ENCODE measurements around the gene KCNK18. TPM values are rescaled to one million over a fixed set of nuclear protein-coding genes. Genes with fewer than 3 reads are reported as not detected.

Gene KCNK18
- total RNA-seq, 1 donor from 2014 or later, result not detected

GRCh38 chr10:117165538-117166417 is 31.5 kb upstream of the KCNK18 start:
- H3K27me3 Mint-ChIP-seq (ENCODE audit: insufficient read depth), result peaks cover 80% of the 10 kb centered on the region
- peaks cover 5% of the 10 kb centered on the region for H3K36me3 Mint-ChIP-seq (ENCODE audit: low read depth)
- intact Hi-C loops (cut with micrococcal nuclease), result loop anchor here (1.0 to 10.0 kb wide), 3 partner anchors 32 to 1079 kb away; no protein-coding TSS in a partner anchor
- peak overlapping the region; percentile 31 for H3K27ac Mint-ChIP-seq
- H3K9me3 Mint-ChIP-seq, result no peaks in the 10 kb centered on the region
- no peak overlapping the region for H3K4me3 Mint-ChIP-seq
- peaks cover 14% of the 10 kb centered on the region for H3K4me1 Mint-ChIP-seq (ENCODE audit: low read depth)
- no peak for DNase-seq (ENCODE audit: low spot score)

- peaks cover 5% of the 10 kb centered on the region for H3K36me3 Mint-ChIP-seq (ENCODE audit: low read depth)
- peak overlapping the region; percentile 34 for H3K27ac Mint-ChIP-seq
- no peak overlapping the region for H3K4me3 Mint-ChIP-seq
- peaks cover 72% of the 10 kb centered on the region for H3K27me3 Mint-ChIP-seq (ENCODE audit: insufficient read depth)
- no peak for DNase-seq (ENCODE audit: low spot score)
- intact Hi-C loops (cut with micrococcal nuclease), result loop anchor here (10.0 kb wide), 1 partner anchor 1078 kb away; no protein-coding TSS in a partner anchor
- peaks cover 14% of the 10 kb centered on the region for H3K4me1 Mint-ChIP-seq (ENCODE audit: low read depth)
- no peaks in the 10 kb centered on the region for H3K9me3 Mint-ChIP-seq
Measured at GRCh38 chr10:117166418-117167345, 30.6 kb upstream of the KCNK18 start.

DNA sequence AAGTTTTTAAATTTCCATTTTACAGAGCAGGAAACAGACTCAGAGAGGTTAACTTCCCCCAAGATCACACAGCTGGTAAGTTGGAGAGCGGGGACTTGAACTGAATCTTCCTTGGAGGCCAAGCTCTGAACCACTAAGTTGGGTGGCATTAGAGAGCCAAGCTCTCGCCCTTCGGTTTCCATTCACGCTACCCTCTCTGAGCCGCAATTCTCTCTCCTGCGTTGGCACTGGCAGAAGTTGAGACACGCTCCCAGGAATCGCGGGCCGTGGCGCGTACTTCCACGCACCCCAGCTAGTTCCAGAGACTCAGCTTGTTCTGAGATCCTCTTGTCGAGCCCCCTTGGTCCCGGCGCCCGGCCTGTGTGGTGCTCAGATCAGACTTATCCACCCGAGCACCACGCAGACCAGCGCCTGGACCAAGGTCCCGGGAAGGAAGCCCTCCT is 29.9 kb upstream of the KCNK18 start:
- Mint-ChIP-seq H3K27me3 (ENCODE audit: insufficient read depth) (peaks cover 74% of the 10 kb centered on the region), H3K4me3 (no peak overlapping the region), H3K36me3 (ENCODE audit: low read depth) (peaks cover 4% of the 10 kb centered on the region)

GRCh38 chr10:117167789-117168674 is 29.3 kb upstream of the KCNK18 start:
- no peak overlapping the region for H3K4me3 Mint-ChIP-seq
- H3K36me3 Mint-ChIP-seq (ENCODE audit: low read depth), result peaks cover 4% of the 10 kb centered on the region
- intact Hi-C loops (cut with micrococcal nuclease), result loop anchor here (10.0 kb wide), 1 partner anchor 1077 kb away; no protein-coding TSS in a partner anchor
- H3K9me3 Mint-ChIP-seq, result no peaks in the 10 kb centered on the region
- peak; percentile 39 for DNase-seq (ENCODE audit: low spot score)
- peaks cover 7% of the 10 kb centered on the region for H3K4me1 Mint-ChIP-seq (ENCODE audit: low read depth)
- peaks cover 73% of the 10 kb centered on the region for H3K27me3 Mint-ChIP-seq (ENCODE audit: insufficient read depth)
- no peak overlapping the region for H3K27ac Mint-ChIP-seq

More for the DNA sequence above, 29.9 kb upstream of the KCNK18 start:
- no peaks in the 10 kb centered on the region for H3K9me3 Mint-ChIP-seq
- DNase-seq (ENCODE audit: low spot score), result no peak
- no peak overlapping the region for H3K27ac Mint-ChIP-seq
- intact Hi-C loops (cut with micrococcal nuclease), result loop anchor here (10.0 kb wide), 1 partner anchor 1077 kb away; no protein-coding TSS in a partner anchor
- H3K4me1 Mint-ChIP-seq (ENCODE audit: low read depth), result peaks cover 10% of the 10 kb centered on the region

DNA sequence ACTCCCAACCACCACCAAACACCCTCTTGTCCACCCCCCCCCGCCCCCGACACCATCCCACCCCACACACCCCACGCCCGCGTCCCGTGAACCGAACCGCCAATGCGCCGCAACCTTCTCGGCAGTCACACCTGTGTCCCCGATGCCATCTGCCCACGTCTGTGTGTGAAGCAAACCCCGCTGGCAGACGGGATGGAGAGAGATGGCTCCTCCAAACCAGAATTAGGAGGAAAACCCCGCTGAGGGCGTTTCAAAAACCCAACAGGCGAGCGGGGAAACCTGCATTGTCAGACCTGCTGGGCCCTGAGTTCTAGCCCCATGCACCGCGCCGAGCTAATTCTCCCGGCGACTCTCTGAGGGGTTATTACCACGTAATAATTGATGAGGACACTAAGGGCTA is 28.6 kb upstream of the KCNK18 start:
- Mint-ChIP-seq H3K4me1 (ENCODE audit: low read depth) (peaks cover 7% of the 10 kb centered on the region), H3K27me3 (ENCODE audit: insufficient read depth) (peaks cover 76% of the 10 kb centered on the region), H3K36me3 (ENCODE audit: low read depth) (peaks cover 4% of the 10 kb centered on the region), H3K27ac (no peak overlapping the region), H3K4me3 (no peak overlapping the region), H3K9me3 (no peaks in the 10 kb centered on the region)
- intact Hi-C loops (cut with micrococcal nuclease), result loop anchor here (10.0 kb wide), 1 partner anchor 1076 kb away; no protein-coding TSS in a partner anchor
- no peak for DNase-seq (ENCODE audit: low spot score)

DNA sequence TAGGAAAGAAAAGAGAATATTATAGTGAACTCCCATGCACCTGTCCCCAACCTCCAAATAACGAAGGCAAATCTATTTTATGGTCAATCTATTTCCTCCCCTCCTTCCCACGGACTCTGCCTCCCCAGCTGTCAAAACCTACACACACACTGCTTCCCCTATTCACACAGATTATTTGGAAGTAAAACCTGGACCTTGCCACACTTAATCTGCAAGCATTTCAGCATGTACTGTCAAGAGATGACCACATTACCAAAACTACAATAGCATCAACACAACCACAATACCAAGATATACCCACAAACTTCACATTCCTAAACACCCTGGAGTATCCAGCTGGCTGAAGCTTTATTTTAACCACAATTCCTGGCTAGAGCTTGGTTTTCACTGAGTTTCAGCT is 27.8 kb upstream of the KCNK18 start:
- Mint-ChIP-seq H3K27ac (peak overlapping the region; percentile 1), H3K27me3 (ENCODE audit: insufficient read depth) (peaks cover 70% of the 10 kb centered on the region), H3K4me3 (no peak overlapping the region), H3K9me3 (no peaks in the 10 kb centered on the region), H3K4me1 (ENCODE audit: low read depth) (peaks cover 10% of the 10 kb centered on the region), H3K36me3 (ENCODE audit: low read depth) (peaks cover 4% of the 10 kb centered on the region)
- DNase-seq (ENCODE audit: low spot score), result no peak
- intact Hi-C loops (cut with micrococcal nuclease), result loop anchor here (10.0 kb wide), 1 partner anchor 1075 kb away; no protein-coding TSS in a partner anchor

GRCh38 chr10:117170244-117170643 is 27.0 kb upstream of the KCNK18 start:
- intact Hi-C loops (cut with micrococcal nuclease), result no loop called here
- no peak for DNase-seq (ENCODE audit: low spot score)
- peaks cover 2% of the 10 kb centered on the region for H3K36me3 Mint-ChIP-seq (ENCODE audit: low read depth)
- peaks cover 17% of the 10 kb centered on the region for H3K4me1 Mint-ChIP-seq (ENCODE audit: low read depth)
- H3K27ac Mint-ChIP-seq, result no peak overlapping the region
- no peak overlapping the region for H3K4me3 Mint-ChIP-seq
- peaks cover 67% of the 10 kb centered on the region for H3K27me3 Mint-ChIP-seq (ENCODE audit: insufficient read depth)
- no peaks in the 10 kb centered on the region for H3K9me3 Mint-ChIP-seq

DNA sequence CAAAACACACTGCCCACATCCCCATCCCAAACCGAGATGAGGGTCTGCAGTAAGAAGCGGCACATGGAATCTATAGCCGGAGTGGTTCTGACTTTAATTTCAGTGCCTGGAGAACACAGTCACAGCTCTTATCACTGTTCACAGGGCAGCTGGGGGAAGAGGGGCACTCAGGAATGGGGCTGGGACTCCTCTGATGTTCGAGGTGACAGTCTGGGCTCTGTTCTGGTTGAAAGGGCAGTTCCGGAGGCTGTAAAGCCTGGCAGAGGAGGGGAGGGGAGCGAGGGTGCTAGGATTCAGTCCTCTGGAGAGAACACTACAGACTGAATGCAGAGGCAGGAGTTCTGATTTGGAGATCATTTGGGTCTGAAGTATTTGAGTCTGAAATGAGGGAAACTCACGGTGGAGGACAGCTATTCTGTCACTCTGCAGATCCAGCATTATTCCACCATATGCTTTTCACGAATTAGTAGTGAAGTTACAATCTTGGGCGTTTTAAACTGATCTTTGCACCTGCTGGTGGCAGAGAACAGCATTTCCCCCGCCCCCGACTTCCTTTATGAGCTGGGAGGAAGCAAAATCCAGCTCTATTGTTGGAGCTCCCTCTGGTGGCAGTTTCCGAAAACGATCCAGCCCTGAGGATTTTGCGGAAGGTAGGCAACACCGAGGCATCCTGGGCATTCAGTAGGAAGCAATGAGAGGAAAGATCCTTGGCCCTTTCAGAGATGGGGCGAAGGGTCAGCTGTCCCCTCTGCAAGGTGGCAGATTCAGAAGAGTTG is 22.7 kb upstream of the KCNK18 start:
- Mint-ChIP-seq H3K4me1 (ENCODE audit: low read depth) (peaks cover 20% of the 10 kb centered on the region), H3K9me3 (no peaks in the 10 kb centered on the region), H3K27ac (peak overlapping the region; percentile 55), H3K27me3 (ENCODE audit: insufficient read depth) (peaks cover 35% of the 10 kb centered on the region), H3K4me3 (peak overlapping the region; percentile 83), H3K36me3 (ENCODE audit: low read depth) (no peaks in the 10 kb centered on the region)
- intact Hi-C loops (cut with micrococcal nuclease), result loop anchor here (1.0 to 2.0 kb wide), 2 partner anchors 377 to 386 kb away; no protein-coding TSS in a partner anchor
- peak; percentile 63 for DNase-seq (ENCODE audit: low spot score)

- peaks cover 19% of the 10 kb centered on the region for H3K4me1 Mint-ChIP-seq (ENCODE audit: low read depth)
- no peaks in the 10 kb centered on the region for H3K36me3 Mint-ChIP-seq (ENCODE audit: low read depth)
- intact Hi-C loops (cut with micrococcal nuclease), result loop anchor here (1.0 to 2.0 kb wide), 2 partner anchors 378 to 387 kb away; no protein-coding TSS in a partner anchor
- DNase-seq (ENCODE audit: low spot score), result no peak
- H3K27ac Mint-ChIP-seq, result peak overlapping the region; percentile 55
- H3K9me3 Mint-ChIP-seq, result no peaks in the 10 kb centered on the region
- peaks cover 31% of the 10 kb centered on the region for H3K27me3 Mint-ChIP-seq (ENCODE audit: insufficient read depth)
- H3K4me3 Mint-ChIP-seq, result peak overlapping the region; percentile 83
Measured at GRCh38 chr10:117175215-117175900, 21.9 kb upstream of the KCNK18 start.

- Mint-ChIP-seq H3K27me3 (ENCODE audit: insufficient read depth) (peaks cover 31% of the 10 kb centered on the region), H3K4me1 (ENCODE audit: low read depth) (peaks cover 19% of the 10 kb centered on the region), H3K9me3 (no peaks in the 10 kb centered on the region), H3K27ac (no peak overlapping the region), H3K4me3 (peak overlapping the region; percentile 83), H3K36me3 (ENCODE audit: low read depth) (no peaks in the 10 kb centered on the region)
- peak; percentile 45 for DNase-seq (ENCODE audit: low spot score)
- intact Hi-C loops (cut with micrococcal nuclease), result loop anchor here (1.0 to 2.0 kb wide), 3 partner anchors 379 to 494 kb away; no protein-coding TSS in a partner anchor
Measured at GRCh38 chr10:117175901-117176534, 21.3 kb upstream of the KCNK18 start.

All from activated T-helper 1 cell treated with anti-CD3 and anti-CD28 coated beads, Interleukin-12 subunit alpha, Interleukin-12 subunit beta, Interleukin-2, Interleukin-4 antibody, amounts not matched to agents 30 ng/mL and 10 ng/mL and 1 ng/mL, durations not matched to agents 14 hours and 24 hours and 36 hours (primary cell).